ENCODE results near the gene TUBB2B.

The TUBB2B gene

DNA sequence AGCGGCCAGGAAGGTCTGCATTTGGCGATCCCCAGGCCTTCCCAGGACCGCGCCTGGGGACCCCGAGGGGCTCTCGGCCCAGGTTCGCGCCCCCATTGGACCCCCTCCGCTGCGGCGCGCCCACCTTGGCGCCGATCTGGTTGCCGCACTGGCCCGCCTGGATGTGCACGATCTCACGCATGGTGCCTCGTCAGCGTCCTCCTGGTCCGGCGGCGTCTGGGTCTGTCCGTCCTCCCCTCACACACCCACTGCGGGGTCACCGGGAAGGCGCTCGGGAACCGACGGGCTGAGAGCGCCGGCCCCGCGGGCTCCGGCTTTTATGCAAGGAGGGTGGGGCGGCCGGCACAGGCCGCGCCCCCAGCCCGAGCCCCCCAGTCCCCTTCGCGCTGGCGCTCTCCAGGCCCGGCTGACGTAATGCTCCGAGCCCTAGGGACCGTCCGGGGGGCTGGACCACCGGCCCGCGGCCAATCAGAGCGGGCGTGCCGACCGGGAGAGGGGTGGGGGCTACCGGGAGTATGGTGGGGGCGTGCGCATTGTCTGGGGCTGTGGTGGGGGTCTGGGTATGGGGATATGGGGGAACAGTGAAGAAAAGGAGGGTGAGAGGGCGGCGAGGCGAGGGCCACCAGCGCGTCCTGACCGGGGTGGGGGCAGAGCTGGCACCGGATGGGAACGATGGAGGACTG, at the start of gene TUBB2B:
TSS of gene TUBB2B (minus strand) at position 291 of the 683 bp plus-strand sequence. CDS start at position 181, 110 bp downstream.
- peak; percentile 85 for DNase-seq (ENCODE audit: low spot score)

DNA sequence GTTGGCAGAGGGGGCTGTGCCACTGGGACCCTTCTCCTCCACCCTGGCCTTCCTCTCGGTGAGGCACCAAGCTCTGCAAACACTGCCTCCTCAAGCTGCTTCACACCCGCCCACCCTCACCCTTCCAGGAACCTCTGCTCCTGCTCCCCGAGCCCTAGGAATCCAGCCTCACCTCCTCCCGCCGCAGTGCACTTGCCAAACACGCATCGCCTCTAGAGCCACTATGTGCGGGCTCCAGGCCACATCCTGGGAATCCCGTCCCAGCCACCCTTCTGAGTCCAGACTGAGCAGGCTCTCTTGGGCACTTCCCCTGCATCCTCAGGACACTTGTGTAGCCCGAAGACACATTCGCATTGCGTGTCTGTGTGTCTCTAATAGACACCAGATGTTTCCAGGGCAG, 49.8 kb upstream of the TUBB2B start:
- DNase-seq (ENCODE audit: low spot score), result no peak

DNA sequence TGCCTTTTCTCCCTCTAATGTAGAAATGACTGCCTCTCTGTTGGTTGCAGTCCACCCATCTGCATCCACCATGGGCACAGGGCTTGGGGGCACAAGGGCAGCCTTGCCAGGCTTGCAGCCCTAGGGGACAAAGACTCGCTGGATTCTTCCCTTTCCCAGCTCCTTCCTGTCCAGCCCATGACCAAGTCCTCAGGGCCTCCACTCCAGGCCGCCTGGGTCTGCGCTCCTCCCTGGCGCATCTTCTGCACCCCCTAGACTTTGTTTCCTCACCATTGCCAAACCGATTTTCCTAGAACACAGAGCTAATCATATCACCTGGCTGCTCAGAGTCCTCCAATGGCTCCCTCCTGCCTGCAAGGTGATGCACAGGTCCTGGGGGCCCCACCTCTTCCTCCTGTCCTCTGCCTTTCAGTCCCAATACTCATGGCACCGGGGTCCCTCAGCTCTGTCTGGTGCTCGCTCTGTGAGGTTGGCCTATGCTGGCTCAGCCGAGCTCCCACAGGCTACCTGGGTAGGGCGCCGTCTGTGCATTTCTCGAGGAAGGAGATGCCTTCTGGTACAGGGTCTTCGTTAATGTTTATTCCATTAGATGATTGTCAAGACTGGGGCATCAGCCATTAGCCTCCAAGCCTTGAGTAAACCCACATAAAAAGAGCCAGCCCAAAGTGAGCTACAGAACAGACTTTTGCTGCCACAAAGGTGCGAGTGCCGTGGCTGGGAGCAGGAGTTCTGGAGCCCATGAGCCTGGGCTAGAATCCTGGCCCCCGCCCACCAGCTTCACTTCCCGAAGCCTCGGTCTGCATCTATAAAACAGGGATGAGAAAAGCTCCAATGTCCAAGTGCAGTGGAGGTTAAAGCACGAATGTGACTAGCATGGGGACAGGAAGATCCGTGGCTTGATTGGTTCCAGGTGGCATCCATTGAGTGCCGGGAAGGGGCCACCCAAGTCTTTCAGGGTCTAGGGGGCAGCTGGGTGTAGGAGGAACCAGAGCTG, 49.0 kb upstream of the TUBB2B start:
- DNase-seq (ENCODE audit: low spot score), result no peak

DNA sequence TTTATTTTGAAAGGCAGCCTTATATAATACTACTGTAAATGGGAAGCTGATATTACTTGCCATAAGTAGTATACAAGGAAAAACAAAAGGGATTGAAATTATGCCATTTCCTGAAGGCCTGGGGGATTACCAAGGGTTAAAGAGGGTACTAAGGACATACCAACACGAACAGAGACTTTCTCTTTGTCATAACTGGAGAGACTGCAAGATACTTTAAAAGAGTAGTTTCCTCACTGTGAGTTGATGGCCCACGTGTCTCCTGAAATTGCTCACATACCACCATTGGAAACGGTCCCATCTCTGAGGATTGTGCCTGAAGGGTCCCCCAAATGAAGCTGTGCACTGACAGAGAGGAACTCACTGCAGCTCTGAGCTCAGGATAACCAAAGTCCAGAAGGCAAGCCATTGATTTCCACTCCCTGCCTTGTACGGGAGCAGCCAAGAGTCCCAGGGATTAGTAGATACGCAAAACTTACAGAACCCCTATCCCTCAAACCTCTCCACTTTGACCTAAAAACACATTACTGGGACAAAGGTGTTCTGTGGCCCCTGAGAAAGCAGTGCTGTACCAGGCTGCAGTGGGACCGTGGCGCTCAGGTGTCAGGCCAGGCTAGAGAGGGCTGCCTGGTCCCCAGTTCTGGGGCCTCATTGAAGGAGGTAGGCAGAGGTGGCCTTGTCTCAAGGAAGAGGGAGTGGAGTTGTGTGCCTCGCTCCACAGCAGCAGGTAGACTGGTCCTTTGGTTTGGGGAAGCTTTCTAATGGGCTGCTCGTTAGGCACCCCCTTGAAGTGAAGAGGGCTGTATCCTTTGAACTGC, 46.5 kb upstream of the TUBB2B start:
- no peak for DNase-seq (ENCODE audit: low spot score)

DNA sequence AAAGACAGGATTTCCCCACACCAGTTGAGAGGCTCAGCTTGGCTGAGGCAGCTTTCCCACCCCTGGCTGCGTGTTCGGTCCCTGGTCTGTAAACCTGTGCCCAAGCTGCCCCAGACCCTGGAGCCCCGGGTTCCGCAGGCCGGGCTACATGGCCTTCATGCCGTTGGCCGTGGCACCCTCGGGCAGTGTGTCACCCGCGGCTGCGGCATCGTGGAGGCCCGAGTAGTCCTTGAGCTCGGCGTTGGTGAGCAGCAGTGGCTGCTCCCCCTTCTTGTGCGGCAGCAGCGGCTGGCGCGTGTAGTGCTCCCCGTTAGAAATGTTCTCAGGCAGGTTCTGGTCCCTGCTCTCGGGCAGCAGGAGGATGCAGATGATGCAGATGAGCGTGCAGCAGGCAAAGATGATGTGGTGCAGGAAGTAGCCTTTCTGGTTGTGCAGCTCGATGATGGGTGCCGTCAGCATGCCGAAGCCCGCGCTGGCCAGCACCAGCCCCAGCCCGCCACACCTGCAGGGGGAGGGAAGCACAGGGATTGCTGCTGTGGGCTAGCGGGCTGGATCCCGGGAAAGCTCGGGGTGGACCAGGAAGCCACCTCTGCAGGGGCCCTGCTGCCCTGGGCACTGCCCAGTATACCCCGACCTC, 45.6 kb upstream of the TUBB2B start:
- no peak for DNase-seq (ENCODE audit: low spot score)

DNA sequence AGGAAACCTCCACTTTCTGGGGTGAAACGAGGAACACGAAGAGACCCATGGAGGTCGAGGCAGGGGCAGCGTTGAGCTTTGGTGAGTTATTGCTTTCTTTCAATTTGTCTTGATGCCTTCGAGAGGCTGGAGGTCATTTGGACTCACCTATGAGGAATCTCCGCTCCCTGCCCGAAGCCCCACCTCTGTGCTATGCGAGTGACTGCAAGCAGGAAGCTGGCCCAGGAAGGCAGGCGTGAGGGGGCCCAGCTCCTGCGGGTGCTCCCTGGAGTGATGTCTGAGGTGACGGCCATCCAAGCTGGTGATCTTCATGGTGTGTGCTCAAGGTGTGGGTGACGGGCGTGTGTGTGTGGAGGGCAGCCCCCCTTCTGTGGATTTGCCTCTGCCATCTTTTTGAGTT, 44.3 kb upstream of the TUBB2B start:
- no peak for DNase-seq (ENCODE audit: low spot score)

DNA sequence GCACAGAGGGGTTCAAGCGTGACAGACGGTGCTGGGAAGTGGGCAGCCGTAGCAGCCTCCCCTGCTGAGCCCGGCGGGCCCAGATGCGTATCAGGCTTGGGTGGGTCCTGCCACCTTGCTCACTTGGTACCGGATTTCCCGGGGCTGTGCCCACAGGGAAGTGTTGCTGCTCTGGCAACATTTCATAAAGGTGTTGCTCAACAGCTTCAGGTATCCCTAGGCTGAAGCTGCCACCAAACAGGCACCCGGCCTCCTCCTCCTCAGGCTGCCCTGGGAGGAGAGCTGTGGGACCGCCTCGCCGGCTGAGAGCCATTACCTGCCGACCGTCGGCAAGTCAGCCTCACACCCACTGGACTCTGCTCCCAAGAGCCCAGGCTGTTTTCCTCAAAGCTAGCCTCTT, 42.8 kb upstream of the TUBB2B start:
- no peak for DNase-seq (ENCODE audit: low spot score)

DNA sequence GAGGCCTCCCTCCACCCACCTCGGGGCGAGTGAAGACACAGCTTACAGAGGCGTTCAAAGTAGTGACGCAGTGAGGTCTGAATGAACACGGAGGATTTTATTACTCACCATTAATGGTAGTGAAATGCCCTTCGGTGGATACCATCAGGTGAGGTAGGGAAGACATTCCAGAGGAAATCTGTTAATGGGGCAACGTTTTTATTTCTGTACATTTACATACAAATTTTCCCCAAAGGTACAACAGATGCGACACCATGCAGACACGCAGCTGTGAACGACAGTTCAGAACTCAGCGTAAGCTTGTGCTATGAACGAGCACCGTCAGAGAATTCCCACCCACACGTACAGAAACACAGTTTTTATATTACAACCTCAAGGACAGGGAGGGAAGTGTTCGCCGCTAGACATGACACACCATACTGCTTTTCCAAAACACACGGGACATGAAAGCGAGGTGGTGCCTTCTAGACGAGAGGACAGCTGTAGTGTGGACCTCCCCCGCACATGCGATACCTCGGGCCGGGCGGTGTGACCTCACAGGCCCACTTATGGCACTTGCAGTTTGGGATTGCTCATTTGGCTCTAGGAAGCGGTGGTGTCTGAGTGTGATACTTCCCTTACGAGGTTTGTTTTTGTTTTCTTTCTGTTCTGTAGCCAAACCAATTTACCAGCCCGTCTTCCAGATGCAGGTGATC, 42.0 kb upstream of the TUBB2B start:
- DNase-seq (ENCODE audit: low spot score), result no peak

DNA sequence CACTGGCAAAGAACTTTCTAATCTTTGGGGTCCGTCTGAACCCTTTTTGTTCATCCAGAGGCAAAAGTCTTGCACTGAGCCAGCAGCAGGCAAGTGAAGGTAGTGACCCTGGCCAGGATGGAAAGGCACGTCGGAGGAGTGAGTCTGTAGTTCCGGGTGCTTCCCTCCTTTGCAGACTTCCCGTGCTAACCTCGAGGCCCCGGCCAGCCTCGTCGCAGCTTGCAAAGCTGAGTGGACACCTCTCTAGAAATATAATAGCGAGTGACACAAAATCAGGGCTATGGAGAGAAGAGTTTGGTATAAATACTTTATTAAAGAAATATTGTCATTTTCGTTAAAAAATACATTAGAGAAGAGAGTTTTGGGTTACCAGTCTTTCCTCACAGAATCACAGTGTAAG, 41.2 kb upstream of the TUBB2B start:
- no peak for DNase-seq (ENCODE audit: low spot score)

DNA sequence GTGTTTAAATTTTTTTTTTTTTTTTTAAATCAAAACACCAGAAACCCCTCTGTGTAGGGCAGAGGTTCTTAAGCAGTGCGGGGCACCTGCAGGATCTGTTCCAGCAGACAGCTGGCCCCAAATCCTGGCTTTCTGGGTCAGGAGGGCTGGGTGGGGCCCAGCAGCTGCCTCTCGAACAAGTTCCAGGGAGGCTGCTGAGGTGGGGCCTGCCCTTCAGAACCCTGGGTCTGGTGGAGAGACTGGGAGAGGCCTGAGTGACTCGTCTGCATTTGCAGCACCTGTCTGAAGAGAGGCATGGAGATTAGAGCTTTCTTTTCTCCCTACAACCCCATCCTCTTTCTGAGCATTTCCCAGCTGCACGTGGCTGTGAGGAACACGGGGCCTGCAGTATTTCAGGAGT, 39.7 kb upstream of the TUBB2B start:
- no peak for DNase-seq (ENCODE audit: low spot score)

DNA sequence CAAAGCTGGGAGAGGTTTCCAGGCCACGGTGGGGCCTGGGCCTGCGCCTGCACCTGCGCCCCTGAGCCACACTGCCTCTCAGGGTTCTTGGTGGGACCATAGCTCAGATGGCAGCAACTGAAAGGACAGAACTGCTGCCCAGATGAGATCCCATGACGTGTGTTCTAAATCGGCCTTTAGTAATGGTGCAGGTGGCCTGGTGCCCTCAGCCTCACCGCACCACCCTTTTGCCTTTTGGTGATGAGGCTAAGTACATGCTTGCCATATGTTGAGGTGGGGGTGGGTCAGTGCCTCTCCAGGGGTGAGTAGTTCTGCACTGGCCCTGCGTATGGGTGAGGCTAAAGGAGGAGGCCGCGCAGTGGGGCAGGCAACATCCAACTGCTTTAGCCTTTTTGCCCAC, 38.7 kb upstream of the TUBB2B start:
- no peak for DNase-seq (ENCODE audit: low spot score)

DNA sequence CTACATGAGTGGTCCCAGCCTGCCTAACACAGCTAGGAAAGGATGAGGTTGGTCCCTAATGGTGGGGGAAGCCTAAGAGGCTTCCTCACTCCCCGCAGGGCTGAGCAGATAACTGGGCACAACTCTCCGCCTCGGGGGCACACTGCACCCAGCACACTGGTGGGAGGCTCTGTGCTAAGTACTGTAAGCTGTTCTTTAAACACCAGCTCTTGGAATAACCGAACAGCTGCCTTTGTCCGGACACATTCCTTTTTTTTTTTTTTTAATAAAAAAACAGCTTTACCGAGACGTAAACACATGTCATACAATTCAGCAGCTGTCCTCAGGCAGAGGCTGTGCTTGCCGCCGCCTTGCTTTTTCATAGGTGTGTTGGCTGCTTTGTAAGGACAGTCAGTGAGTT, 38.2 kb upstream of the TUBB2B start:
- DNase-seq (ENCODE audit: low spot score), result no peak

DNA sequence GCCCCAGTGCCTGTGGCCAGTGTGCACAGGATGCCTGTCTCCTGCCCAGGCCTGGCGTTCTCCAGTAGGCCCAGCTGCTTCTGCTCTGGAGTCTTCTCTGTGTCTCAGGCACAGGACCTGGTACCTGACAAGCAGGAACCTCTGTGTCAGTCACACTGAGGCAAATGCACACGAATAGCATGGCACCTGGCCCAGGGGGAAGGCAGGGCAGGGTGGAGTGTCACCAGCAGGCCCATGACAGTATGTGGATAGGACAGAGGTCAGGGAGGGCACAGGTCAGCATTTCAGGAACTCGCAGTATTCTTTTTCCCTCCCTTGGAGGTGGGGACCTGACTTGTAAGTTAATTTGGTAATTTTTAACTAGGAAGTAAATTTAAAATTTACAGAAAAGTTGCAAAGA, 36.9 kb upstream of the TUBB2B start:
- no peak for DNase-seq (ENCODE audit: low spot score)

DNA sequence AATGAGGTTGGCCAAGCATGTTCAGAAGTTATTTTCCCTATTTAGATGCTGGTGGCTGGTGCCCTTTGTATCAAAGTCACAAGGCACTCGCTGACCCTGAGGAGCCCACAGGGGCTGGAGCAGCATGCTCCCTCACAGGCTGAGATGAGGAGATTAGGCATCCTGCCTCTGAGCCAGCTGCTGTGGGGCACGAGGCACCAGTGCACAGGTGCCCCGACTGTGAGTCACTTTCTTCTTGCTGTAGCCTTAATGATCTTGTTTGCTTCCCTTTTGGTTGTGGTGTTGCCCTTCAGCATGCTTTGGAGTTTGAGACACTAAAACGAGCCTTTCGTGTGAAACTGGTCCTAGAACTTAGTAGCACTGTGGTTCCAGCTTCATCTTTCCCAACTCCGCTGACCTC, 35.6 kb upstream of the TUBB2B start:
- no peak for DNase-seq (ENCODE audit: low spot score)

DNA sequence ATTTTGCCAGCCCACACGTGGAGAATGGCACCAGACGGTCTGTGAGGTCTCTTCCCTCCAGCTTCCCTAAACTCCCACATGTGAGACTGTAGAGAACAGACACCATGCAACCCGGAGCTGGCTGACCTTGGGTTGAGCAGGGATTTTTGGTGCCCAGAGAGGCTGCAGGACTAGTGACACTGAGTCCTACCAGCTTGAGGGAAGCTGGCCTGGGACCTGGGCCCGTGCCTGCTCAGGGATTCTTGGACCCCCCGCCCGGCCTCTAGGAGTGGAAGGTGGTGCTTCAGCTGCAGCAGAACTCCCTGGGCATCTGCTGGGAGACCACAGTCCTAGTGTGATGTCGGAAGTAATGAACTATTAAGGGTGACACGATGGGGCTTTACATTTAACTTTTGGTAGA, 34.5 kb upstream of the TUBB2B start:
- no peak for DNase-seq (ENCODE audit: low spot score)

DNA sequence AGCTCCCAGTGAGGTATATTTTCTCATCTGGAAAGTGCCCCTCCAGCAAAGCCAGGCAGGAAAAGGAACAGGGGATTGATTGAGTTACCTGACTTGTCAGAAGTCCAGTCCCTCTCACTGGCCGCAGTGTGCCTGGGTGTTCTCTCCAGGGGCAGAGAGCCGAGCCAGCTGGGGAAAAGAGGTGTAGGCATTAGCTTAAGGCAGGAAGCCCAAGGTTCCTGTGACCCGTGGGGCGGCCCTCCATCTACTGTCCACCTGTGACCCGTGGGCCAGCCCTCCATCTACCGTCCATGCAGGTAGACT, 34.0 kb upstream of the TUBB2B start:
- no peak for DNase-seq (ENCODE audit: low spot score)

DNA sequence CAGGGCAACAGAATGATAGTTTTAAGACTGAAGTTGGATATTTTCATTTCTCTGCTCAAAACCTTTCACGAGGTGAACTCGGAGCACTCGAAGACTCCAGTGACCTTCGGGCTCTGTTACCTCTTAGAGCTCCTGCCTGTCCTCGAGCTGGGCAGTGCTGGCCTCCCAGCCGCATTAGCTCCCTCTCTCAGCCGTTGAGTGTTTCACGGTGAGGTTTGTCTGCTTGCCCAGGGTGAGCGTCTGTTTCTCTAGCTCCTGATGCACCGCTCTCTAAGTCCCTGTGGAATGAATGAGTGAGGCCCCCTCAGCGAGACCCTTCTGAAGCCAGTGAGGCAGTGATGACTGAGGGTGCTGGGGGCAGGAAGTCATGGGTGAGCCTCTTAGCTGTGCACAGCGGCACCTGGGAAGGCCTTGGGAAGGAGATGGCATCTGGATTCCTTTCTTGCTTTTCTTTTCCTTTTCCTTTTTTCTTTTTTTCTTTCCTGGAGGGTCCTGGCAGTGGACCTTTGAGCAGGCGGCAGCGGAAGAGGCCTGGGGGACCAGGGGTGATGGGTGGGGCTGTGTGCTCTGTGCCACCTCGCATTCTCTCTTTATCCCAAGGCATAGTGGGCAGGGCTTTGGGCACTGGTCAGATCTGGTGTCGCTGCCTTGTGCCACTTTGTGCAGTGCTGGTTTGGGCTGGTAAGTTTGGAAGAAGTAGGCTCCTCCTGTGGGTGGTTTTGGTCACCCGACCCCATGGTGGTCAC, 33.5 kb upstream of the TUBB2B start:
- no peak for DNase-seq (ENCODE audit: low spot score)

DNA sequence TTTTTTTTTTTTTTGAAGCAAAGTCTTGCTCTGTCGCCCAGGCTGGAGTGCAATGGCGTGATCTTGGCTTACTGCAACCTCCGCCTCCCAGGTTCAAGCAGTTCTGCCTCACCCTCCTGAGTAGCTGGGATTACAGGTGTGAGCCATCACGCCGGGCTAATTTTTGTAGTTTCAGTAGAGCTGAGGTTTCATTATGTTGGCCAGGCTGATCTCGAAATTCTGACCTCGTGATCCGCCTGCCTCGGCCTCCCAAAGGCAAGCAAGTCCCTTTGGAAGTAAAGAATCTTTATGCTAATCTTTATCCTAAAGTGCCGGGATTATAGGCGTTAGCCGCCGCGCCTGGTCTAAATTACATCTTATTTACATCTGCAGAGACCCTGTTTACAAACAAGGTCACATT, 32.8 kb upstream of the TUBB2B start:
- DNase-seq (ENCODE audit: low spot score), result no peak

DNA sequence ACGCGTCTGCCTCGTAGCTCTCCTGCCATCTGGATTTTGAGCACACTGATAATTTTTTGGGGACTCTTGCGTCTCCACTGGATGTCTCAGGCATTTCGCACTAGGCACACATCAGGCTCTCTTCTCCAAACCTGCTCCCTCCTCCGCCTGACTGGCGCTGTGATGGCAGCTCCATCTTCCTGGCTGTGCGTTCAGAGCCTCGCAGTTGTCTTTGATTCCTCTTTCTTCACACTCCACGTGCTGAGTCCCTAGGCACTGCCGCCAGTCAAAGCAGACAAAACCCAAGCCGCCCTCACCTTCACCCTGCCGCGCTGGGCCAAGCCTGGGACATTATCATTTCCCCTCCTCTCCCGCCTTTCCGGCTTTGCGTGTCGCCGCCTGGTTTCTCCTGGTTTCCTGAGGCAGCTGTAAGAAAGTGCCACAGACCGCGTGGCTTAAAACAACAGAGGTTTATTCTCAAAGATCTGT, 32.1 kb upstream of the TUBB2B start:
- peak; percentile 22 for DNase-seq (ENCODE audit: low spot score)

DNA sequence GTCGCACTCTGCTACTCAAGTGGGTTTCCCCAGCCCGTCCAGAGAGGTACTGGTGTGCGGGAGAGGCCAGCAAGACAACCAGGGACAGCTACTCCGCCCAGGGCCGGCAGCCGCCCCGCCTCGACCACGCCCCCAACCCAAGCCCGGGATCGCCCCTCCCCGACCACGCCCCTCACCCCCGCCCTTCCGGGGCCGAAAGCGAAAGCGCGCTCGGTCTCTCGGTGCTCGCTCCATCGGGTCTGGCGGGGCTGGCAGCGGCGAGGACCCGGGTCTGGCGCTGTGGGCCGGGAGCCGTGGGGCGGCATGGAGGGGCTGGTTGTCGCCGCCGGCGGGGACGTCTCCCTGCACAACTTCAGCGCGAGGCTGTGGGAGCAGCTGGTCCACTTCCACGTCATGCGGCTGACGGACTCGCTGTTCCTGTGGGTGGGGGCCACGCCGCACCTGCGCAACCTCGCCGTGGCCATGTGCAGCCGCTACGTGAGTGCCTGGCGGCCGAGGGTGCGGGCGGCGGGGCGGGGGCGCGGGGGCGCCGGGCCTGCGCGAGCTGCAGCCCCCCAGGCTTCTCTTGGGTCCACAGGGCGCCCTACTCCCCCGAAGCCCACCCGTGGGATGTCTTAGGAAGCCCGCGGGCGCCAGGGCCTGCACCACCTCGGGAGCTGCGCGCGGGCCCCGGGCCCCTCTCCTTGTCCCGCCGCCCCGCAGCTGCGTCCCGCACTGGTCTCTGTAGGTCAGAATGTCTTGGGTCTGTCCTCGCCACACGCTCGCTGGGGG, 31.5 kb upstream of the TUBB2B start, which contains the start of gene PSMG4:
TSS of gene PSMG4 (plus strand) at position 228 of the 771 bp plus-strand sequence. CDS start at position 304, 76 bp downstream.
- peak; percentile 81 for DNase-seq (ENCODE audit: low spot score)
